ENCODE results near the gene SYNDIG1. TPM values are rescaled to one million over a fixed set of nuclear protein-coding genes. Genes with fewer than 3 reads are reported as not detected.

The SYNDIG1 gene
- total RNA-seq, 1 experiment from 2014 or later = not detected

GRCh38 chr20:24493181-24493580, 23.8 kb downstream of the SYNDIG1 start:
- Mint-ChIP-seq H3K4me3 (ENCODE audit: low read depth, unreplicated experiment) (no peak overlapping the region), H3K4me1 (ENCODE audit: low read depth, unreplicated experiment) (no peaks in the 10 kb centered on the region), H3K27me3 (ENCODE audit: unreplicated experiment) (peaks cover 13% of the 10 kb centered on the region), H3K9me3 (ENCODE audit: low read depth, unreplicated experiment) (no peaks in the 10 kb centered on the region), H3K36me3 (ENCODE audit: insufficient read depth, unreplicated experiment) (no peaks in the 10 kb centered on the region), H3K27ac (ENCODE audit: unreplicated experiment) (no peak overlapping the region)
- BruUV-seq (replicated peaks) = no TSS peak
- CTCF ChIA-PET = no interaction called here
- intact Hi-C loops (cut with micrococcal nuclease; ENCODE audit: unreplicated experiment) = no loop called here
- no peak for TF ChIP-seq CTCF (IDR thresholded peaks at IDR 0.05; ENCODE audit: unreplicated experiment)
- no peak for DNase-seq

- DNase-seq = no peak
- no peak overlapping the region for H3K4me3 Mint-ChIP-seq (ENCODE audit: low read depth, unreplicated experiment)
- H3K36me3 Mint-ChIP-seq (ENCODE audit: insufficient read depth, unreplicated experiment) = no peaks in the 10 kb centered on the region
- no TSS peak for BruUV-seq (replicated peaks)
- intact Hi-C loops (cut with micrococcal nuclease; ENCODE audit: unreplicated experiment) = no loop called here
- H3K27me3 Mint-ChIP-seq (ENCODE audit: unreplicated experiment) = peaks cover 13% of the 10 kb centered on the region
- CTCF ChIA-PET = no interaction called here
- no peaks in the 10 kb centered on the region for H3K4me1 Mint-ChIP-seq (ENCODE audit: low read depth, unreplicated experiment)
- H3K27ac Mint-ChIP-seq (ENCODE audit: unreplicated experiment) = no peak overlapping the region
- H3K9me3 Mint-ChIP-seq (ENCODE audit: low read depth, unreplicated experiment) = no peaks in the 10 kb centered on the region
- no peak for TF ChIP-seq CTCF (IDR thresholded peaks at IDR 0.05; ENCODE audit: unreplicated experiment)
Measured at GRCh38 chr20:24493661-24494459, 24.4 kb downstream of the SYNDIG1 start.

GRCh38 chr20:24494460-24494920, 25.1 kb downstream of the SYNDIG1 start:
- BruUV-seq (replicated peaks) = no TSS peak
- H3K4me1 Mint-ChIP-seq (ENCODE audit: low read depth, unreplicated experiment) = no peaks in the 10 kb centered on the region
- no peak for DNase-seq
- intact Hi-C loops (cut with micrococcal nuclease; ENCODE audit: unreplicated experiment) = no loop called here
- H3K4me3 Mint-ChIP-seq (ENCODE audit: low read depth, unreplicated experiment) = no peak overlapping the region
- H3K36me3 Mint-ChIP-seq (ENCODE audit: insufficient read depth, unreplicated experiment) = no peaks in the 10 kb centered on the region
- no peak for TF ChIP-seq CTCF (IDR thresholded peaks at IDR 0.05; ENCODE audit: unreplicated experiment)
- no peak overlapping the region for H3K27ac Mint-ChIP-seq (ENCODE audit: unreplicated experiment)
- no peaks in the 10 kb centered on the region for H3K9me3 Mint-ChIP-seq (ENCODE audit: low read depth, unreplicated experiment)
- CTCF ChIA-PET = no interaction called here
- peaks cover 13% of the 10 kb centered on the region for H3K27me3 Mint-ChIP-seq (ENCODE audit: unreplicated experiment)

GRCh38 chr20:24495266-24495665, 25.8 kb downstream of the SYNDIG1 start:
- Mint-ChIP-seq H3K4me3 (ENCODE audit: low read depth, unreplicated experiment) (no peak overlapping the region), H3K9me3 (ENCODE audit: low read depth, unreplicated experiment) (no peaks in the 10 kb centered on the region), H3K27ac (ENCODE audit: unreplicated experiment) (no peak overlapping the region), H3K27me3 (ENCODE audit: unreplicated experiment) (peaks cover 18% of the 10 kb centered on the region), H3K36me3 (ENCODE audit: insufficient read depth, unreplicated experiment) (no peaks in the 10 kb centered on the region), H3K4me1 (ENCODE audit: low read depth, unreplicated experiment) (no peaks in the 10 kb centered on the region)
- no peak for TF ChIP-seq CTCF (IDR thresholded peaks at IDR 0.05; ENCODE audit: unreplicated experiment)
- CTCF ChIA-PET = no interaction called here
- DNase-seq = no peak
- BruUV-seq (replicated peaks) = no TSS peak
- intact Hi-C loops (cut with micrococcal nuclease; ENCODE audit: unreplicated experiment) = no loop called here
